Spinal cord (tissue), 10 donors: ENCODE data around the gene FOXL2NB. TPM values are rescaled to one million over a fixed set of nuclear protein-coding genes. Genes with fewer than 3 reads are reported as not detected.

ENCODE experiments used
- DNase-seq, 6 donors: peaks; one replicate each; pipeline versions ENCODE4 v3.0.0 to v3.0.0-alpha.2; 2013 to 2015; ENCODE audit warnings: low spot score in 6 of 6, low read depth in 4 of 6
- H3K27ac ChIP-seq: one replicate; pipeline ENCODE4 v1.5.1; 2013; ENCODE audit warnings: low read depth, low read length, control low read depth
- H3K27me3 ChIP-seq: one replicate; pipeline ENCODE4 v1.6.1; 2013; ENCODE audit warnings: low read length; ENCODE audit not compliant: control insufficient read depth, insufficient read depth
- H3K36me3 ChIP-seq: one replicate; pipeline ENCODE4 v1.6.1; 2013; ENCODE audit warnings: low read length; ENCODE audit not compliant: control insufficient read depth, insufficient read depth
- H3K4me1 ChIP-seq: one replicate; pipeline ENCODE4 v1.6.1; 2013; ENCODE audit warnings: low read length; ENCODE audit not compliant: control insufficient read depth, insufficient read depth
- H3K4me3 ChIP-seq: one replicate; pipeline ENCODE4 v1.5.1; 2013; ENCODE audit warnings: low read depth, low read length, control low read depth
- H3K9me3 ChIP-seq: one replicate; pipeline ENCODE4 v1.6.1; 2013; ENCODE audit warnings: low read length; ENCODE audit not compliant: control insufficient read depth, insufficient read depth
- WGBS: methylation state at CpG from one replicate; pipeline ENCODE4 v1.1.5; 2013; ENCODE audit warnings: missing lambda C conversion rate; ENCODE audit not compliant: insufficient coverage; 5-methylcytosine and 5-hydroxymethylcytosine counted together
- polyA plus RNA-seq, 2 donors: library from polyadenylated mRNA; unstranded; fragments of 120-200 nt; gene quantifications; one replicate each; pipeline ENCODE4 v1.2.1, GENCODE V29; 2013; ENCODE audit not compliant: insufficient read length in 2 of 2
- total RNA-seq, 2 donors: library from RNA; depleted of rRNA in 1 of 2; stranded (reverse); fragments of 120-200 nt in 1 of 2; fragments of >200 nt in 1 of 2; gene quantifications; one replicate each; pipeline versions ENCODE4 v1.2.3 to v1.2.4, GENCODE V29; 2013 to 2014
- donor health status: healthy.

The FOXL2NB gene
- total and polyA plus RNA-seq, 4 donors, result 0.59 to 5.2 (median 1.4) TPM

DNA sequence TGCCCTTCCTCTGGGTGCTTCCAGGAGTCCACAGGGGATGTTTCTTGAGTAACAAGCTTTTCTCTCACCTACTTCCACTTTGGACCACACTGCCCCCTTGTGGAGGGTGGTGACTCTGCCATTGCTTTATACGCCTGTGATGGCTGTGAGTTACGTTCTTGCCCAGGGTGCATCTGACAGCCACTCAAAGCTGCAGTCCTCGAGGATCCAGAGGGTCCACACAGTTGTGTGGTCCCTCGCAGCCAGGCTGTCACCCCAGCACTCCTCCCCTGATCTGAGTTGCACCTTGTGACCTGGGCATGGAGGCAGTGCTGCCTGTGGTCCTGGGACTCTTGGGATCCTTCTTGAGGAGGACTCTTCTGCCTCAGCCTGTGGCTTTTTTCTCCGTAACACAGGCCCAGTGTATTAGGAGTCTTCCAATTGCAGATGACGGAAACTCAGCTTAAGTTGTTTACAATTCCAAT is 23.5 kb upstream of the FOXL2NB start:
- peak in 2 of 6 donors; percentile 76 to 80 for DNase-seq

DNA sequence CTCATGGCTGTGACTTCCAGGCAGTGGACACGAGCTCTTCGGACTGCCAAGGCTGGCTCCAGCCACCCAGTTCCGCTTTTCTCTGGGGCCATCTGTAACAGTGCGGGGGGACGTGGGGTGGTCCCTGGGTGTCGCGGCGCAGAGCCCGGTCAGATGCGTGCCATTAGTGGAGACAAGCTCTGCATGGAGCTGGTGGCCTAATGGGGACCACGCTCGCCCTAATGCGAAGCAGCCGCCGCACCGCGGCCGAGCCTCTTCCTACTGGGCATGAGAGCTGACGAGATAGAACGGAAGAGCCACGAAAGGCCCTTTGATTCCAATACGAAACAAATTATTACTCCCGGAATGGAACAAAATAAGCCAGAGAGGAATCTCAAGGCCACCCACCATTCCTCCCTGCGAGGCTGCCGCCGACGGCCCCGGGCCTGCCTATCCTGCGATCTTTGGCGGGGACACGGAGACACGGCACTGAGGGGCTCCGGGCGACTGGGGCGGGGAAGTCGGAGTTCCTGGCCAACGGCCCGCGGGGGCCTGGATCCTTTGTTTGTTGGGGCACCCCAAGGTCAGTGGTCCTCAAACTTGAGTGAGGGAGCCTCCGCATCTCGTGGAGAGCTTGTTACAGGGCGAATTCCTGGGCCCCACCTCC is 18.2 kb upstream of the FOXL2NB start:
- DNase-seq, result no peak
- Histone ChIP-seq H3K27ac (no peak overlapping the region), H3K4me1 (no peaks in the 10 kb centered on the region), H3K27me3 (peaks cover 4% of the 10 kb centered on the region), H3K9me3 (no peaks in the 10 kb centered on the region), H3K4me3 (no peak overlapping the region), H3K36me3 (no peaks in the 10 kb centered on the region)
- 96% methylated on average over 42 of the region's 42 CpGs for WGBS

More for the DNA sequence above, 23.5 kb upstream of the FOXL2NB start:
- Histone ChIP-seq H3K9me3 (no peaks in the 10 kb centered on the region), H3K36me3 (no peaks in the 10 kb centered on the region), H3K4me1 (no peaks in the 10 kb centered on the region), H3K4me3 (no peak overlapping the region), H3K27me3 (peaks cover 6% of the 10 kb centered on the region), H3K27ac (no peak overlapping the region)
- WGBS, result 17% methylated on average over 4 of the region's 6 CpGs

DNA sequence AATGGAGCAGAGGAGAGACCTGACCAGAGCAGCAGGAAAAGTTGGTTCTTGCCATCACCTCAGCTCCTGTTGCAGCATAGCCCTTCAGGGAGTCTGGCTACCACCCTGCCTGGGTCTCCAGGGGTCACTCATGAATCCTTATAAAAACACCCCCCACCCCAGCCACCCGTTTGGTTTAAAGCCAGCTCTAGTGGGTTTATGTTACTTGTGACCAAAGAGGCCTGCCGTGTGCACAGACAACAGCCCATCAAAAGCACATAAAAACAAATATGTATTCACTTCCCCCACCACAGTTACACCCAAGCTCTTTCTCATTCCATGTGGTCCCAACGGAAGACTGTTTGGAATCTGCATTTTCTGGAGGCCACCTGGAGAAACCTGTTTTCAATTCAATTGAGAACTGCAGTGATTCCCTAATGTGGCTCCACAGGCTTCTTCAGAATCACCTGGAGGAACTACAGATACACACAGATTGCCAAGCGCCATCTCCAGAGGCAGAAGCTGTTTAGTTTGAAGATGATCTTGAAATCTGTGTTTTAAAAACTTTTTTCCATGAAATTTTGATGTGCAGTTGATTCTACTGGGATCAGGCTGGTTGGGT is 13.8 kb upstream of the FOXL2NB start:
- Histone ChIP-seq H3K36me3 (no peaks in the 10 kb centered on the region), H3K27ac (no peak overlapping the region), H3K9me3 (no peaks in the 10 kb centered on the region), H3K27me3 (peaks cover 43% of the 10 kb centered on the region), H3K4me3 (no peak overlapping the region), H3K4me1 (peaks cover 25% of the 10 kb centered on the region)
- 63% methylated on average over 3 of the region's 4 CpGs for WGBS
- DNase-seq, result no peak

DNA sequence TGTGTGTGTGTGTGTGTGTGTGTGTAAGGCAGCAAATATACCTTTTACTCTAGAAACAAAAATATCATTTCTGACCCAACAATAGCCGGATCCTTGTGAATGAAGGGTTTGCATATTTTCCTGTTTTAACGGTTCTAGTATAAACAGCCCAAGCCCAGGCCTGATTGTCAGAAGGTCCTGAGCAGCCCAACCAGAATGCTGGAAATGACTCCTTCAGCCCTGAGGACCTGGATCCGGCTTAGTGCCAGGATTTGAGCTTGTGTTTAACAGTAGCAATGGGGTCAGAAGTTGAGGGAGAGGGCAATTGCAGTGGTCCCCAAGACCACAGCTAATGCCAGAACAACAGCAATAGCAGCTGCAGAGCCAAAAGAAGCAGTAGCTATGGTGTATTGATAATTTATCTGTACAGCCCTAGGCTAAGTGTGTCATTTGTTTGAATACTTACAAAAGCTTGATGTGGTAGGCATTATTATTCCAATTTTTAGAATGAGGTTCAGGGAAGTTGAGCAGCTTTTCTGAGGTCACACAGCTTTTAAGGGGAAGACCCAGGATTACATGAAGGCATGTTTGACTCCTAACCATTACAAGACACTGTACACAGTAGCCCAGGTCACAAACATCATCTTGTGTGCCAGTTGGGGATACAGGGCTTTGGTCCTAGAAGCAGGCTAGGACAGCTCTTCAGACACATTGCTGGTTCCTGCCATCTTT is 12.9 kb upstream of the FOXL2NB start:
- peak in 1 of 6 donors; percentile 30 for DNase-seq
- Histone ChIP-seq H3K9me3 (no peaks in the 10 kb centered on the region), H3K36me3 (no peaks in the 10 kb centered on the region), H3K27ac (no peak overlapping the region), H3K4me3 (no peak overlapping the region), H3K27me3 (peaks cover 52% of the 10 kb centered on the region), H3K4me1 (peaks cover 33% of the 10 kb centered on the region)
- WGBS, result 71% methylated on average over 3 of the region's 3 CpGs

DNA sequence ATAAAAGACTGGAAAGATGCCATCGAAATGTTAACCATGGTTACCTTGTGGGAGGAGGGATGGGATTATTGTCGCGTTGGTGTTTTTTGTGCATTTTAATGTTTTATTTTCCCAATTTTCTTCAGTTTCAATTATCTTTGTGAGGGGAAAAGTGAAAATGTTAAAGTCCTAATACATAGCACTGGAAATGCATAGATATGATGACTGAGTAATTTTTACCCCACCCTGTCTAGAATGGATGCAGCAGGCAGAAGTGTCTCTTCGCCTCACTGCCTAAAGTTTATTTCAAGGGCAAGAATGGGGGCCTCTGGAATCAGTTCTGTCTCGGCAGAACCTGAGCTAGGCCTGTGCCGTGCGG is 11.5 kb upstream of the FOXL2NB start:
- no peaks in the 10 kb centered on the region for H3K9me3 ChIP-seq
- H3K27me3 ChIP-seq, result peaks cover 66% of the 10 kb centered on the region
- DNase-seq, result no peak
- H3K4me3 ChIP-seq, result peak overlapping the region; percentile 37
- WGBS, result 32% methylated on average over 4 of the region's 7 CpGs
- no peaks in the 10 kb centered on the region for H3K36me3 ChIP-seq
- H3K4me1 ChIP-seq, result peaks cover 44% of the 10 kb centered on the region
- H3K27ac ChIP-seq, result no peak overlapping the region

DNA sequence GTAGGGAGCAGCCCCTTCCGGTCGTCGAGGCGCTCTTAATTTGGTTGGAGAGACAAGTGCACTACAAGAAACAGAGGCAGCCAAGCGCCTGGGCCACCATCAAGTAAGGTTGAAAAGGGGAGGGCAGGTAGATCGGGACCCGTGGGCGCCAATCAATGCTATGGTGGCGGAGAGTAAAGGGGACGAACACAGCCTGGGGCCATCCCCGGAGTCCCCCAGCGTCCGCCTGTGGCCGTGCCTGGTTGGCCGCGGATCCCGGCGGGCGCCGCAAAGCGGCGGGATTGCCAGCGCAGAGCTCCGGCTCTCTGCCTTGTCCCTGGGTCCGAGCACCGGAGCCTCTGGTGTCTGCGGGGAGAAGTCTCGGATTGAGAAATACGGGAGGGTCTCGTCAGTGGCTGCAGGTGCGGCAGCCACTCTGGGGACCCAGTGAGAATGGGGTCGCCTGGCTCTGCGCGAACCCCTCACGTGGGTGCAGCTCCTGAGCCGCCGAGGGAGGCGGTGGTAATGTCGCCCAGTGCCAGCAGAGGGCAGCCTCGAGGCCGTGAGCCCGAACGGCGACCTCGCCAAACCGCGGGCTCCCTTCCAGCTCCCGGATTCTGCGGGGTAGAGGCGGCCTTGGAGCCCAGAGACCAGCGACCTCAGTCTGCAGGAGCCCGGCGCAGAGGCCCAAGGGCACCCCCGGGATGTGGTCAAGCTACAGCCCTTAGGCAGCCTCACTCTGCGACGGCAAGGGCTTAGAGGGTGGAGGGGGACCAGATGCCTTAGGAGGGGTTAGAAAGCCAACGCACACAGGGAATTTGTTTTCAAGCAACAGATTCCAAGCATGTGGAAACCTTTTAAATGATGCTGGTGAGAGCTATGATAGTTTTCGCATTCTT is 10.9 kb upstream of the FOXL2NB start:
- Histone ChIP-seq H3K36me3 (no peaks in the 10 kb centered on the region), H3K27me3 (peaks cover 72% of the 10 kb centered on the region), H3K9me3 (no peaks in the 10 kb centered on the region), H3K27ac (no peak overlapping the region), H3K4me1 (peaks cover 44% of the 10 kb centered on the region), H3K4me3 (peak overlapping the region; percentile 37)
- whole genome bisulfite sequencing, result under 1% methylated on average over 58 of the region's 58 CpGs
- peak in 2 of 6 donors; percentile 84 to 86 for DNase-seq

DNA sequence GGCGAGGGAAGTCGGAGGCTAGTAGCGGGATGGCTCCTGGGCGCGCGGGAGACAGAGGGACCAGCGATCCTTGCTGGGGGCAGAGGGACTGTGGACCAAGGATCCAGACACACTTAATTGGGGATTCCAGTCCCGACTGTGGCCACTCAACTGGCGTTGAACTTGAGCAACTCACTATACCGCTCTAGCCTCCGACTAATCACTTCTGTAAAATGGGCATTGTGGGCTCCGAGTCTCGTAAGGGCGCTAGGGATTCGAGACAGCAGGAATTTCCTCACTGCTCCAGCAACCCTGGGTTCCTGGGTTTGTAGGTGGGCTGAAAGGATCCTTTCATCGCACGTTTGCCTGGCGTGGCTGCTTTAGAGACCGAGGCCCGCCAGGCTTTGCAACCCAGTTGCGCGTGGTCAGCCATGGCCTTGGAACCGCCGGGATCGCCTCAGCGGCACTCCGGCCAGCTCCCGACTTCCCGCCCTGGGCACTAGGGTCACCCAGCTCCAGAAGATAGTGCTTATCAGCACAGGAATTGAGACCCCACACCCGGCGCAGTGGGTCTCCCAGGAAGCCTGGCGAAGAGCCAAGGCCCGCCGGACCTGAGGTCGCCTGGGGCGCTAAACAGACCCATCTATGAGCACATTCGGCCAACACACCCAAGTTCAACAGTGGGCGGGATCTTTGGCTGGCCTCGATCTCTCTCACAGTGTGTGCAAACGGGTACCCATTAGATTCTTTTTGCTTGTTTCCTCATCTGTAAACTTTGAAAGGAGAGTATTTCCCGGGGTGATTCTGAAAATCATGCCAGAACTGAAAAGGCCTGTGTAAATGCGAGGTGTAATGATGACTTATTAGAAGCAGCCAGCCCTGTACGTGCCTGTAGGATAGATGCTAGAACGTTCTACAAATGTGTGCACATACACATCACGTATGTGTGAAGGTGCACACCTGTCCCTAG is 10.0 kb upstream of the FOXL2NB start:
- H3K27ac ChIP-seq, result no peak overlapping the region
- 5% methylated on average over 42 of the region's 45 CpGs for WGBS
- peak overlapping the region; percentile 37 for H3K4me3 ChIP-seq

DNA sequence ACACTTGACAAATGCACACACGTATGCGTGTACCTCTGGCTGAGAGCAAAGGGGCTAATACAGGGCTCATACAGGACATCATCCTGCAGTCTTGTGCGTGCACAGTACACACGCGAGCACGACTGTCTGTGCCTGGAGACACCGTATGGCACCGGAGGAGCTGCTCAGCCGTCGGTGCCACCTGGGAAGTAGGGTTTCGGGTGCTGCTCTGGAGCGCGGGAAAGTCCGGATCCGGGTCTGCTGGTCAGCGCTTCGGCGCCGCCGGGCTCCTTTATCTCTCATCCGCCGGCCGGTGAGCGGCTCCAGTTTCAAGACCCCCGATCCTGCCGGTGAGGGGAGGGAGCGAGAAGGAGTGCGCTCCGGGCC is 9.3 kb upstream of the FOXL2NB start:
- Histone ChIP-seq H3K4me3 (no peak overlapping the region), H3K27me3 (peaks cover 88% of the 10 kb centered on the region), H3K36me3 (no peaks in the 10 kb centered on the region), H3K27ac (no peak overlapping the region), H3K4me1 (peaks cover 44% of the 10 kb centered on the region), H3K9me3 (no peaks in the 10 kb centered on the region)
- 2% methylated on average over 23 of the region's 29 CpGs for WGBS
- DNase-seq, result no peak

More for the DNA sequence above, 10.0 kb upstream of the FOXL2NB start:
- peaks cover 81% of the 10 kb centered on the region for H3K27me3 ChIP-seq
- peak in 1 of 6 donors; percentile 22 for DNase-seq
- H3K9me3 ChIP-seq, result no peaks in the 10 kb centered on the region
- H3K4me1 ChIP-seq, result peaks cover 44% of the 10 kb centered on the region
- H3K36me3 ChIP-seq, result no peaks in the 10 kb centered on the region
